GM21717 (cell line): ENCODE measurements around the gene MCF2L.
"Not testable (repeated sequence)": the region's sequence is repeated elsewhere in the genome, so short reads cannot be mapped to it uniquely, and the experiment has no call there.

ENCODE experiments used
- ATAC-seq: cut with Tn5 transposase; IDR thresholded peaks from one replicate; pipeline ENCODE4 v1.9.1; 2021; ENCODE audit warnings: mild to moderate bottlenecking, moderate library complexity; ENCODE audit not compliant: unreplicated experiment

Gene MCF2L

GRCh38 chr13:113028336-113029060 is 59.5 kb downstream of the MCF2L start:
- no peak for ATAC-seq

- no peak for ATAC-seq
Measured at GRCh38 chr13:113029061-113029445, 60.0 kb downstream of the MCF2L start.

GRCh38 chr13:113029487-113030258 is 60.7 kb downstream of the MCF2L start:
- ATAC-seq, result no peak

- ATAC-seq, result not testable (repeated sequence)
Measured at GRCh38 chr13:113030259-113030640, 61.2 kb downstream of the MCF2L start.

- no peak for ATAC-seq
Measured at GRCh38 chr13:113031465-113031864, 62.5 kb downstream of the MCF2L start.

GRCh38 chr13:113032291-113032690 is 63.3 kb downstream of the MCF2L start:
- ATAC-seq, result no peak

- no peak for ATAC-seq
Measured at GRCh38 chr13:113033054-113033850, 64.2 kb downstream of the MCF2L start.

GRCh38 chr13:113034451-113035212 is 65.6 kb downstream of the MCF2L start:
- ATAC-seq, result no peak

- ATAC-seq, result no peak
Measured at GRCh38 chr13:113035213-113035800, 66.3 kb downstream of the MCF2L start.

GRCh38 chr13:113036401-113036800 is 67.4 kb downstream of the MCF2L start:
- ATAC-seq, result no peak

- no peak for ATAC-seq
Measured at GRCh38 chr13:113040031-113040430, 71.0 kb downstream of the MCF2L start.

- no peak for ATAC-seq
Measured at GRCh38 chr13:113040597-113041292, 71.7 kb downstream of the MCF2L start.

- ATAC-seq, result no peak
Measured at GRCh38 chr13:113041293-113041690, 72.3 kb downstream of the MCF2L start.

- no peak for ATAC-seq
Measured at GRCh38 chr13:113041896-113042295, 72.9 kb downstream of the MCF2L start.

GRCh38 chr13:113042456-113042855 is 73.4 kb downstream of the MCF2L start:
- no peak for ATAC-seq

- no peak for ATAC-seq
Measured at GRCh38 chr13:113043001-113043630, 74.1 kb downstream of the MCF2L start.

GRCh38 chr13:113043931-113044330 is 74.9 kb downstream of the MCF2L start:
- ATAC-seq, result no peak

- ATAC-seq, result no peak
Measured at GRCh38 chr13:113044391-113045114, 75.5 kb downstream of the MCF2L start.
